Trophoblast cell (in vitro differentiated cells and primary cell): Measurements from ENCODE around the gene RAB20.

ENCODE experiments used
- DNase-seq, 2 donors: peaks; one replicate each; pipeline ENCODE4 v3.0.0-alpha.2; 2016
- H2AFZ ChIP-seq: 2 replicates; pipeline ENCODE4 v1.6.1; 2013; ENCODE audit warnings: low read length, moderate library complexity, mild to moderate bottlenecking; ENCODE audit not compliant: insufficient read depth, poor library complexity
- H2AK5ac ChIP-seq: 2 replicates; pipeline ENCODE4 v1.6.1; 2013; ENCODE audit warnings: mild to moderate bottlenecking, low read length
- H2BK120ac ChIP-seq: 2 replicates; pipeline ENCODE4 v1.6.1; 2013; ENCODE audit warnings: low read length, mild to moderate bottlenecking, moderate library complexity; ENCODE audit not compliant: insufficient read depth, poor library complexity
- H2BK12ac ChIP-seq: 2 replicates; pipeline ENCODE4 v1.6.1; 2013; ENCODE audit warnings: mild to moderate bottlenecking, low read length, moderate library complexity
- H2BK5ac ChIP-seq: 2 replicates; pipeline ENCODE4 v1.6.1; 2013; ENCODE audit warnings: low read length, low read depth, moderate library complexity, mild to moderate bottlenecking; ENCODE audit not compliant: poor library complexity
- H3K14ac ChIP-seq: 2 replicates; pipeline ENCODE4 v1.6.1; 2013; ENCODE audit warnings: mild to moderate bottlenecking, low read length
- H3K18ac ChIP-seq: 2 replicates; pipeline ENCODE4 v1.6.1; 2013; ENCODE audit warnings: mild to moderate bottlenecking, low read length
- H3K23ac ChIP-seq: 2 replicates; pipeline ENCODE4 v1.6.1; 2013; ENCODE audit warnings: low read length
- H3K27ac ChIP-seq: 2 replicates; pipeline ENCODE4 v1.5.1; 2013; ENCODE audit warnings: low read depth, mild to moderate bottlenecking, inconsistent platforms, low read length, moderate library complexity
- H3K27me3 ChIP-seq: 2 replicates; pipeline ENCODE4 v1.6.1; 2013; ENCODE audit warnings: inconsistent platforms, mild to moderate bottlenecking, low read length, moderate library complexity; ENCODE audit not compliant: insufficient read depth
- H3K36me3 ChIP-seq, 2 experiments: 1 replicate in 1 of 2; 2 replicates in 1 of 2; pipeline ENCODE4 v1.6.1; 2013; ENCODE audit warnings: low read length in 2 of 2, mild to moderate bottlenecking in 2 of 2, moderate library complexity in 1 of 2; ENCODE audit not compliant: insufficient read depth in 2 of 2, control insufficient read depth in 1 of 2
- H3K4ac ChIP-seq: 2 replicates; pipeline ENCODE4 v1.6.1; 2013; ENCODE audit warnings: low read depth, mild to moderate bottlenecking, low read length, moderate library complexity
- H3K4me1 ChIP-seq, 2 experiments: 1 replicate in 1 of 2; 2 replicates in 1 of 2; pipeline ENCODE4 v1.6.1; 2013; ENCODE audit warnings: low read length in 2 of 2, mild to moderate bottlenecking in 2 of 2, moderate library complexity in 1 of 2; ENCODE audit not compliant: insufficient read depth in 2 of 2, control insufficient read depth in 1 of 2
- H3K4me2 ChIP-seq: 2 replicates; pipeline ENCODE4 v1.6.1; 2013; ENCODE audit warnings: inconsistent platforms, mild to moderate bottlenecking, low read length, moderate library complexity
- H3K4me3 ChIP-seq: 2 replicates; pipeline ENCODE4 v1.5.1; 2013; ENCODE audit warnings: mild to moderate bottlenecking, low read depth, low read length, inconsistent platforms
- H3K79me1 ChIP-seq: one replicate; pipeline ENCODE4 v1.6.1; 2013; ENCODE audit warnings: low read length
- H3K79me2 ChIP-seq: 2 replicates; pipeline ENCODE4 v1.6.1; 2013; ENCODE audit warnings: low read length, mild to moderate bottlenecking; ENCODE audit not compliant: control insufficient read depth, insufficient read depth, poor library complexity
- H3K9ac ChIP-seq: 2 replicates; pipeline ENCODE4 v1.6.1; 2013; ENCODE audit warnings: mild to moderate bottlenecking, low read length
- H3K9me3 ChIP-seq: 2 replicates; pipeline ENCODE4 v1.6.1; 2013; ENCODE audit warnings: low read depth, mild to moderate bottlenecking, control low read depth, inconsistent platforms, low read length; ENCODE audit not compliant: insufficient read depth
- H4K12ac ChIP-seq: 2 replicates; pipeline ENCODE4 v1.6.1; 2013; ENCODE audit warnings: low read depth, mild to moderate bottlenecking, low read length, moderate library complexity
- H4K8ac ChIP-seq: 2 replicates; pipeline ENCODE4 v1.6.1; 2013; ENCODE audit warnings: low read depth, mild to moderate bottlenecking, low read length, moderate library complexity
- H4K91ac ChIP-seq: one replicate; pipeline ENCODE4 v1.6.1; 2013; ENCODE audit warnings: low read depth, mild to moderate bottlenecking, low read length, moderate library complexity
- WGBS: extraction: QIAGEN DNeasy Blood & Tissue Kit; methylation state at CpG from one replicate; pipeline ENCODE4 v1.1.7; 2013; ENCODE audit warnings: missing lambda C conversion rate; ENCODE audit not compliant: insufficient read length, insufficient coverage; ENCODE audit errors: extremely low coverage; 5-methylcytosine and 5-hydroxymethylcytosine counted together

RAB20 gene

DNA sequence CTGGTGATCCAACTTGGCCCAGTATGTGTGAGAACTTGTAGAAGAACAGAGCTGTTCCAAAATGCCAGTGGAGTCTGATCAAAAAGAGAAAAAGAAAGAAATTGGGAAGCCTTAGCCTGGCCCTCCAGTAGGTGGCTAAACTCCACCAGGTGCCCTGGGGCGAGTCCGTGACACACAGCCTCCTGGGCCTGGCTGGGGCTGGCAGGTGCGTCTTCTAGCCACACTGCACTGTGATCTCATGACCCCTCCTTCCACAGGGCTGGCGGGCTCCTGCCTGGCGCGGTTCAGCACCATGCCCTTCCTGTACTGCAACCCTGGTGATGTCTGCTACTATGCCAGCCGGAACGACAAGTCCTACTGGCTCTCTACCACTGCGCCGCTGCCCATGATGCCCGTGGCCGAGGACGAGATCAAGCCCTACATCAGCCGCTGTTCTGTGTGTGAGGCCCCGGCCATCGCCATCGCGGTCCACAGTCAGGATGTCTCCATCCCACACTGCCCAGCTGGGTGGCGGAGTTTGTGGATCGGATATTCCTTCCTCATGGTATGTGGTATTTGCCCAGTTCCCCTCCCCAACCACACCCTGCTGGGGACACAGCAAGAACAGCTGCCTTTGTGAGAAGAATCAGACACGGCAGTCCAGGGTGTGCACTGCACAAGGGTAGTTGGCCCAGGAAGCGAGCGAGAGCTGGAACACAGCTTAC is 53.7 kb downstream of the RAB20 start:
- Histone ChIP-seq H3K36me3 (peaks cover 79 to 83% of the 10 kb centered on the region in 2 experiments), H2BK12ac (no peak overlapping the region), H3K23ac (no peak overlapping the region), H3K4me2 (no peak overlapping the region), H2BK120ac (no peak overlapping the region), H2AFZ (no peak overlapping the region), H2AK5ac (no peak overlapping the region), H3K4ac (no peak overlapping the region), H2BK5ac (no peak overlapping the region), H3K4me1 (peaks cover 7 to 15% of the 10 kb centered on the region in 2 experiments), H3K27ac (no peak overlapping the region), H4K12ac (no peak overlapping the region), H3K79me2 (no peaks in the 10 kb centered on the region), H4K8ac (no peak overlapping the region), H3K9ac (no peak overlapping the region), H3K4me3 (no peak overlapping the region), H3K18ac (no peak overlapping the region), H3K9me3 (peaks cover 3% of the 10 kb centered on the region), H3K14ac (no peak overlapping the region), H3K27me3 (no peaks in the 10 kb centered on the region), H3K79me1 (peaks cover 7% of the 10 kb centered on the region), H4K91ac (no peak overlapping the region)
- peak; percentile 63 to 87 for DNase-seq
- no CpG with 5 or more reads among the region's 23 CpGs for WGBS

DNA sequence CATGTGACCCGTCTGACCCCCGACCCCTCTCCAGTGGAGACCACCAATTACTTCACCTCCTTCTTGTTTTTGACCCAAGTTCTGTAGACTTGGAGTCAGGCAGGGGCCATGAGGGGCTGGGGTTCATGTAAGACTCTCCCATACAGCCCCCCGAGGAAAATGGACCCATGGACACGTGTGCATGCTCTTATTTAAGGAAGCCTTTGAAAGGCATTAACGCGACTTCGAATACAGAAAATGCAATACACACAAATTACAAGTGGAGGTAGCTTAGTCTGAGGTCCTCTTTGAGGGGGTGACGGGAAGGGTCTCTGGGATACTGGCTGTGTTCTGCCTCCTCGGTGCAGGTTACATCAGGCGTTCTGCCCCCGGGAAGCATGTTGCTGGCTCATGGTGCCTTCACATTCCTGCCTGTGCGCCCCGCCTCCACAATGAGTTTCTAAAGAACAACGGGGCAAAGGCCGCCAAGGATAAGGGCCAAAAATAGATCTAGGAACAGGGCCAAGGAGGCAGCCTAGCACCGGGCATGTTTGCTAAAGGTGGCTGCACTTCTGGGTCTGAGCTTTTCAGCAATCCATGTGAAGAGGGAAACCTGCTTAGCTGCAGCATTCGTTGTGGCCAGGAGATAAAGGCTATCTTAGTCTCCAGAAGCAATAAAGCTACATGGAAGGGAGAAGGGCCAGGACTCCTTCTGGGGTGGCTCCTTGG is 54.5 kb downstream of the RAB20 start:
- H2AK5ac ChIP-seq = no peak overlapping the region
- H4K8ac ChIP-seq = no peak overlapping the region
- H3K9me3 ChIP-seq = peaks cover 3% of the 10 kb centered on the region
- no peaks in the 10 kb centered on the region for H3K79me2 ChIP-seq
- peaks cover 7 to 15% of the 10 kb centered on the region in 2 experiments for H3K4me1 ChIP-seq
- no peak overlapping the region for H2BK12ac ChIP-seq
- no peak overlapping the region for H3K4me2 ChIP-seq
- H2BK5ac ChIP-seq = no peak overlapping the region
- no peak overlapping the region for H3K14ac ChIP-seq
- H2BK120ac ChIP-seq = no peak overlapping the region
- no peak overlapping the region for H3K27ac ChIP-seq
- H3K9ac ChIP-seq = no peak overlapping the region
- H3K23ac ChIP-seq = no peak overlapping the region
- H2AFZ ChIP-seq = no peak overlapping the region
- H3K36me3 ChIP-seq = peaks cover 79 to 82% of the 10 kb centered on the region in 2 experiments
- no peak overlapping the region for H3K4ac ChIP-seq
- H3K18ac ChIP-seq = no peak overlapping the region
- peaks cover 7% of the 10 kb centered on the region for H3K79me1 ChIP-seq
- H3K4me3 ChIP-seq = no peak overlapping the region
- DNase-seq = peak in 1 of 2 donors; percentile 78
- WGBS = no CpG with 5 or more reads among the region's 17 CpGs
- no peaks in the 10 kb centered on the region for H3K27me3 ChIP-seq
- H4K91ac ChIP-seq = no peak overlapping the region
- H4K12ac ChIP-seq = no peak overlapping the region

GRCh38 chr13:110506396-110506795 is 55.1 kb downstream of the RAB20 start:
- Histone ChIP-seq H3K9me3 (peaks cover 3% of the 10 kb centered on the region), H3K27ac (no peak overlapping the region), H4K8ac (no peak overlapping the region), H2AK5ac (no peak overlapping the region), H3K27me3 (no peaks in the 10 kb centered on the region), H3K36me3 (peaks cover 78 to 82% of the 10 kb centered on the region in 2 experiments), H2AFZ (no peak overlapping the region), H4K91ac (no peak overlapping the region), H3K18ac (no peak overlapping the region), H2BK5ac (no peak overlapping the region), H4K12ac (no peak overlapping the region), H3K4ac (no peak overlapping the region), H3K23ac (no peak overlapping the region), H2BK12ac (no peak overlapping the region), H3K79me1 (peaks cover 7% of the 10 kb centered on the region), H3K4me3 (no peak overlapping the region), H3K79me2 (no peaks in the 10 kb centered on the region), H3K9ac (no peak overlapping the region), H3K4me1 (peaks cover 7 to 15% of the 10 kb centered on the region in 2 experiments), H3K14ac (no peak overlapping the region), H3K4me2 (no peak overlapping the region), H2BK120ac (no peak overlapping the region)
- DNase-seq = no peak
- WGBS = no CpG with 5 or more reads among the region's 18 CpGs

DNA sequence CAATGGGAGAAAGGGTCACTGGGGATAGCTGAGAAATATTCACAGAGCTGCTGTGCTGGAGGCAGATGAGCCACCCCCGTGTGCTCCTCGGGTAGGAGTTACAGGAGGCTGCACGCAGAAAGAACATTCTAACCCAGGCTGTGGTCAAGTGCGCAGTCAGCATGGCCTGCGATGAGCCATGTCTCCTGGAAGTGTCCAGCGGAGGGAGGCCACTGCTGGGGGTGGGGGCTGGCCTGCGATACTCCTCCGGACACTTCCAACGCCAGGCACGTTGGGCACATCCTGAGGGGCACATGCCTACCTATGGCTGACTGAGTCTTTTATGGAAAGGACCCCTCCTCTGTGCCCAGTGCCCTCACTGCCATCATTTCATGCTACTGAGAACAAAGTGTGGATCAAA is 55.9 kb downstream of the RAB20 start:
- no peak overlapping the region for H4K12ac ChIP-seq
- no CpG with 5 or more reads among the region's 10 CpGs for WGBS

More for the DNA sequence above, 55.9 kb downstream of the RAB20 start:
- no peak overlapping the region for H3K9ac ChIP-seq
- H3K79me1 ChIP-seq = peaks cover 7% of the 10 kb centered on the region
- H4K8ac ChIP-seq = no peak overlapping the region
- no peak overlapping the region for H3K4me3 ChIP-seq
- peaks cover 7 to 15% of the 10 kb centered on the region in 2 experiments for H3K4me1 ChIP-seq
- no peaks in the 10 kb centered on the region for H3K27me3 ChIP-seq
- no peak overlapping the region for H2BK120ac ChIP-seq
- peaks cover 83 to 89% of the 10 kb centered on the region in 2 experiments for H3K36me3 ChIP-seq
- H3K14ac ChIP-seq = no peak overlapping the region
- no peaks in the 10 kb centered on the region for H3K79me2 ChIP-seq
- peaks cover 3% of the 10 kb centered on the region for H3K9me3 ChIP-seq
- no peak overlapping the region for H2BK12ac ChIP-seq
- H3K18ac ChIP-seq = no peak overlapping the region
- H3K23ac ChIP-seq = no peak overlapping the region
- no peak overlapping the region for H2AFZ ChIP-seq
- no peak overlapping the region for H2BK5ac ChIP-seq
- H2AK5ac ChIP-seq = no peak overlapping the region
- no peak overlapping the region for H3K4me2 ChIP-seq
- no peak overlapping the region for H3K27ac ChIP-seq
- H3K4ac ChIP-seq = no peak overlapping the region
- no peak overlapping the region for H4K91ac ChIP-seq
- DNase-seq = no peak
